SK-N-SH treated with all-trans-retinoic acid at 6 μM for 48 hours (cell line): ENCODE results near the gene RMND1.
A peak's percentile ranks its signal among the peaks of the same experiment; 100 is the strongest.

ENCODE experiments used
- ATAC-seq: fragments of 200-7000 bp; cut with Tn5 transposase; 3 replicates; pipeline ENCODE4 v1.9.1; 2020; ENCODE audit warnings: mild to moderate bottlenecking, moderate library complexity
- ARNTL ChIP-seq: fragments of 450-650 bp; formaldehyde crosslinking; IDR thresholded peaks from 2 replicates; pipeline ENCODE4 v1.5.0; 2020; ENCODE audit warnings: low read depth, mild to moderate bottlenecking, moderate library complexity, borderline replicate concordance
- BACH2 ChIP-seq: fragments of 250-450 bp; sonication (Bioruptor Pico); IDR thresholded peaks from 2 replicates; pipeline ENCODE4 v1.9.0; 2021; ENCODE audit warnings: mild to moderate bottlenecking, borderline replicate concordance
- CREB5 ChIP-seq: fragments of 250-450 bp; sonication (Bioruptor Pico); IDR thresholded peaks from 2 replicates; pipeline ENCODE4 v1.5.1; 2020; ENCODE audit warnings: low read depth, mild to moderate bottlenecking, moderate library complexity
- CSDC2 ChIP-seq: fragments of 250-450 bp; sonication (Bioruptor Pico); IDR thresholded peaks from 2 replicates; pipeline ENCODE4 v1.5.0; 2020; ENCODE audit warnings: mild to moderate bottlenecking, moderate library complexity
- CSRNP3 ChIP-seq: fragments of 250-450 bp; sonication (Bioruptor Pico); IDR thresholded peaks from 2 replicates; pipeline ENCODE4 v1.5.1; 2021; ENCODE audit warnings: mild to moderate bottlenecking, moderate library complexity
- ESRRG ChIP-seq: fragments of 250-450 bp; sonication (Bioruptor Pico); IDR thresholded peaks from 2 replicates; pipeline ENCODE4 v1.6.1; 2021; ENCODE audit warnings: mild to moderate bottlenecking
- GLIS3 ChIP-seq: fragments of 250-450 bp; sonication (Bioruptor Pico); IDR thresholded peaks from 2 replicates; pipeline ENCODE4 v1.5.0; 2020; ENCODE audit warnings: mild to moderate bottlenecking, moderate library complexity
- ISL1 ChIP-seq: fragments of 250-450 bp; sonication (Bioruptor Pico); IDR thresholded peaks from 2 replicates; pipeline ENCODE4 v2.1.2; 2022; ENCODE audit warnings: mild to moderate bottlenecking, moderate library complexity
- OSR1 ChIP-seq: fragments of 250-450 bp; sonication (Bioruptor Pico); IDR thresholded peaks from 2 replicates; pipeline ENCODE4 v1.8.0; 2022; ENCODE audit warnings: moderate library complexity, mild to moderate bottlenecking, inconsistent platforms
- PATZ1 ChIP-seq: fragments of 250-450 bp; sonication (Bioruptor Pico); IDR thresholded peaks from 2 replicates; pipeline ENCODE4 v1.8.0; 2020; ENCODE audit warnings: mild to moderate bottlenecking, moderate library complexity, borderline replicate concordance
- PPARA ChIP-seq: fragments of 250-450 bp; sonication (Bioruptor Pico); IDR thresholded peaks from 2 replicates; pipeline ENCODE4 v1.5.0; 2020; ENCODE audit warnings: mild to moderate bottlenecking, borderline replicate concordance
- RARB ChIP-seq: fragments of 250-450 bp; sonication (Bioruptor Pico); IDR thresholded peaks from 2 replicates; pipeline ENCODE4 v1.8.0; 2021; ENCODE audit warnings: mild to moderate bottlenecking, moderate library complexity
- SNAI2 ChIP-seq: fragments of 250-450 bp; sonication (Bioruptor Pico); IDR thresholded peaks from 2 replicates; pipeline ENCODE4 v1.5.0; 2020; ENCODE audit warnings: mild to moderate bottlenecking, moderate library complexity
- TCF4 ChIP-seq: fragments of 250-450 bp; sonication (Bioruptor Pico); IDR thresholded peaks from 2 replicates; pipeline ENCODE4 v1.8.0; 2021; ENCODE audit warnings: mild to moderate bottlenecking, moderate library complexity, borderline replicate concordance
- TOX ChIP-seq: fragments of 250-450 bp; sonication (Bioruptor Pico); IDR thresholded peaks from 2 replicates; pipeline ENCODE4 v1.8.0; 2021; ENCODE audit warnings: mild to moderate bottlenecking, moderate library complexity, borderline replicate concordance
- TSHZ2 ChIP-seq: fragments of 250-450 bp; sonication (Bioruptor Pico); IDR thresholded peaks from 2 replicates; pipeline ENCODE4 v1.5.0; 2020; ENCODE audit warnings: mild to moderate bottlenecking, moderate library complexity
- ZC3H10 ChIP-seq: fragments of 250-450 bp; sonication (Bioruptor Pico); IDR thresholded peaks from 2 replicates; pipeline ENCODE4 v1.5.1; 2021; ENCODE audit warnings: mild to moderate bottlenecking, moderate library complexity
- ZFP3 ChIP-seq: fragments of 250-450 bp; sonication (Bioruptor Pico); IDR thresholded peaks from 2 replicates; pipeline ENCODE4 v1.5.0; 2020; ENCODE audit warnings: mild to moderate bottlenecking, moderate library complexity
- ZFP30 ChIP-seq: fragments of 450-650 bp; formaldehyde crosslinking; IDR thresholded peaks from 2 replicates; pipeline ENCODE4 v1.5.0; 2022; ENCODE audit warnings: mild to moderate bottlenecking, moderate library complexity
- ZNF565 ChIP-seq: fragments of 450-650 bp; formaldehyde crosslinking; conservative IDR thresholded peaks from 2 replicates; pipeline ENCODE4 v1.5.0; 2020; ENCODE audit warnings: low read depth, mild to moderate bottlenecking, moderate library complexity
- ZNF70 ChIP-seq: fragments of 450-650 bp; formaldehyde crosslinking; IDR thresholded peaks from 2 replicates; pipeline ENCODE4 v1.5.0; 2020; ENCODE audit warnings: mild to moderate bottlenecking, moderate library complexity
- ZNF8 ChIP-seq: fragments of 450-650 bp; formaldehyde crosslinking; IDR thresholded peaks from 2 replicates; pipeline ENCODE4 v1.5.0; 2020; ENCODE audit warnings: mild to moderate bottlenecking, moderate library complexity

The RMND1 gene

GRCh38 chr6:151392427-151392826 is 59.5 kb downstream of the RMND1 start:
- no peak for ATAC-seq
- TF ChIP-seq ZNF8 (CRISPR knock-in tag) (no peak), TOX (CRISPR knock-in tag) (no peak), GLIS3 (no peak), OSR1 (no peak), ARNTL (CRISPR knock-in tag) (no peak), TSHZ2 (CRISPR knock-in tag) (no peak), ESRRG (CRISPR knock-in tag) (no peak), SNAI2 (no peak), CREB5 (CRISPR knock-in tag) (no peak), ZFP3 (CRISPR knock-in tag) (no peak), ZNF70 (CRISPR knock-in tag) (no peak), CSRNP3 (CRISPR knock-in tag) (no peak), TCF4 (CRISPR knock-in tag) (no peak), PATZ1 (CRISPR knock-in tag) (no peak), ZNF565 (CRISPR knock-in tag) (no peak), ISL1 (no peak), CSDC2 (no peak), RARB (CRISPR knock-in tag) (no peak), ZFP30 (CRISPR knock-in tag) (no peak)

- ATAC-seq: peak; percentile 24
- TF ChIP-seq ZNF565 (CRISPR knock-in tag) (no peak), ZC3H10 (CRISPR knock-in tag) (no peak), SNAI2 (no peak), TSHZ2 (CRISPR knock-in tag) (no peak), CREB5 (CRISPR knock-in tag) (no peak), CSRNP3 (CRISPR knock-in tag) (no peak), TOX (CRISPR knock-in tag) (no peak), GLIS3 (no peak), OSR1 (no peak), PATZ1 (CRISPR knock-in tag) (no peak), ZNF70 (CRISPR knock-in tag) (no peak), BACH2 (CRISPR knock-in tag) (no peak), PPARA (CRISPR knock-in tag) (no peak), ZNF8 (CRISPR knock-in tag) (no peak), ISL1 (no peak), RARB (CRISPR knock-in tag) (no peak), ZFP3 (CRISPR knock-in tag) (no peak), CSDC2 (no peak), ZFP30 (CRISPR knock-in tag) (no peak)
Measured at GRCh38 chr6:151391471-151392413, 60.2 kb downstream of the RMND1 start, which contains the start of gene ZBTB2. ZBTB2 (minus strand) TSS chr6:151391559; CDS start chr6:151373637, 17,922 bp downstream.
